Measurements from ENCODE around the gene ARIH2. TPM values are rescaled to one million over a fixed set of nuclear protein-coding genes. Genes with fewer than 3 reads are reported as not detected.

The ARIH2 gene
- total RNA-seq, 2 donors from 2014 or later, result 70.9 to 125 TPM

GRCh38 chr3:48957006-48957705 lies 38.5 kb downstream of the ARIH2 start:
- H3K27ac ChIP-seq, result no peak overlapping the region
- no peaks in the 10 kb centered on the region for H3K27me3 ChIP-seq (replicated peaks; ENCODE audit: insufficient read depth)
- H3K4me1 ChIP-seq (replicated peaks), result no peaks in the 10 kb centered on the region
- TF ChIP-seq POLR2AphosphoS5 (IDR thresholded peaks at IDR 0.05) (no peak), POLR2A (IDR thresholded peaks at IDR 0.05) (no peak), CTCF (IDR thresholded peaks at IDR 0.05) (no peak)
- H3K4me3 ChIP-seq, result no peak overlapping the region
- intact Hi-C loops (cut with DNase I), result no loop called here
- DNase-seq (ENCODE audit: low spot score), result no peak
- H3K36me3 ChIP-seq, result no peaks in the 10 kb centered on the region
- 98% methylated on average over 2 of the region's 2 CpGs for WGBS
- no peaks in the 10 kb centered on the region for H3K9me3 ChIP-seq

- H3K4me3 ChIP-seq, result no peak overlapping the region
- 84% methylated on average over 4 of the region's 4 CpGs for WGBS
- no peaks in the 10 kb centered on the region for H3K27me3 ChIP-seq (replicated peaks; ENCODE audit: insufficient read depth)
- H3K36me3 ChIP-seq, result no peaks in the 10 kb centered on the region
- intact Hi-C loops (cut with DNase I), result no loop called here
- DNase-seq (ENCODE audit: low spot score), result no peak
- H3K9me3 ChIP-seq, result no peaks in the 10 kb centered on the region
- no peak for TF ChIP-seq POLR2A (IDR thresholded peaks at IDR 0.05)
- TF ChIP-seq CTCF (IDR thresholded peaks at IDR 0.05), result no peak
- no peak for TF ChIP-seq POLR2AphosphoS5 (IDR thresholded peaks at IDR 0.05)
- no peaks in the 10 kb centered on the region for H3K4me1 ChIP-seq (replicated peaks)
- H3K27ac ChIP-seq, result no peak overlapping the region
Measured at GRCh38 chr3:48960841-48961413, 42.3 kb downstream of the ARIH2 start.

- intact Hi-C loops (cut with DNase I), result no loop called here
- Histone ChIP-seq H3K27me3 (replicated peaks; ENCODE audit: insufficient read depth) (no peaks in the 10 kb centered on the region), H3K36me3 (no peaks in the 10 kb centered on the region), H3K4me1 (replicated peaks) (no peaks in the 10 kb centered on the region), H3K9me3 (no peaks in the 10 kb centered on the region), H3K4me3 (no peak overlapping the region), H3K27ac (no peak overlapping the region)
- no peak for DNase-seq (ENCODE audit: low spot score)
- WGBS, result 83% methylated on average over 2 of the region's 2 CpGs
- TF ChIP-seq POLR2AphosphoS5 (IDR thresholded peaks at IDR 0.05), result no peak
- no peak for TF ChIP-seq CTCF (IDR thresholded peaks at IDR 0.05)
- TF ChIP-seq POLR2A (IDR thresholded peaks at IDR 0.05), result no peak
Measured at GRCh38 chr3:48962340-48962739, 43.7 kb downstream of the ARIH2 start.

- no peaks in the 10 kb centered on the region for H3K27me3 ChIP-seq (replicated peaks; ENCODE audit: insufficient read depth)
- TF ChIP-seq POLR2AphosphoS5 (IDR thresholded peaks at IDR 0.05) (no peak), POLR2A (IDR thresholded peaks at IDR 0.05) (no peak), CTCF (IDR thresholded peaks at IDR 0.05) (no peak)
- no peaks in the 10 kb centered on the region for H3K4me1 ChIP-seq (replicated peaks)
- H3K4me3 ChIP-seq, result no peak overlapping the region
- DNase-seq (ENCODE audit: low spot score), result no peak
- 62% methylated on average over 4 of the region's 4 CpGs for WGBS
- H3K9me3 ChIP-seq, result no peaks in the 10 kb centered on the region
- intact Hi-C loops (cut with DNase I), result no loop called here
- no peak overlapping the region for H3K27ac ChIP-seq
- no peaks in the 10 kb centered on the region for H3K36me3 ChIP-seq
Measured at GRCh38 chr3:48962939-48963338, 44.3 kb downstream of the ARIH2 start.

GRCh38 chr3:48963591-48963990 lies 44.9 kb downstream of the ARIH2 start:
- Histone ChIP-seq H3K9me3 (no peaks in the 10 kb centered on the region), H3K4me3 (no peak overlapping the region), H3K36me3 (peaks cover 0 to 2% of the 10 kb centered on the region in 2 donors), H3K27me3 (replicated peaks; ENCODE audit: insufficient read depth) (no peaks in the 10 kb centered on the region), H3K27ac (no peak overlapping the region), H3K4me1 (replicated peaks) (no peaks in the 10 kb centered on the region)
- no peak for TF ChIP-seq CTCF (IDR thresholded peaks at IDR 0.05)
- TF ChIP-seq POLR2A (IDR thresholded peaks at IDR 0.05), result no peak
- TF ChIP-seq POLR2AphosphoS5 (IDR thresholded peaks at IDR 0.05), result no peak
- intact Hi-C loops (cut with DNase I), result no loop called here
- DNase-seq (ENCODE audit: low spot score), result no peak
- WGBS, result 71% methylated on average over 2 of the region's 2 CpGs
